ENCODE results near the gene SORCS1. TPM values are rescaled to one million over a fixed set of nuclear protein-coding genes. Genes with fewer than 3 reads are reported as not detected.

Gene SORCS1
- polyA plus RNA-seq, 1 of the 3 experiments (the other 2 are of a cell fraction) = 0.66 TPM

GRCh38 chr10:106609470-106610266 lies 554.8 kb downstream of the SORCS1 start:
- H3K9me2 ChIP-seq = no peaks in the 10 kb centered on the region
- H3K36me3 ChIP-seq (replicated peaks in 1 of 2; ENCODE audit: control insufficient read depth in 1 of 2, insufficient read depth in 2 of 2, low read length in 1 of 2) = no peaks in the 10 kb centered on the region
- H3K4me2 ChIP-seq = no peak overlapping the region
- no peaks in the 10 kb centered on the region for H4K20me1 ChIP-seq (ENCODE audit: insufficient read depth)
- no peak overlapping the region for H3K27ac ChIP-seq (ENCODE audit: low read depth in 2 of 2, low read length in 1 of 2)
- no peaks in the 10 kb centered on the region for H3K9me3 ChIP-seq
- POLR2A ChIA-PET = interaction anchor here (0.6 kb wide), 1 partner anchor 1691 kb away, joined by 3 read pairs; no protein-coding TSS in a partner anchor
- no peaks in the 10 kb centered on the region for H3K27me3 ChIP-seq (ENCODE audit: insufficient read depth)
- TF ChIP-seq CTCF (IDR thresholded peaks at IDR 0.05) (peak; percentile 27), NRF1 (IDR thresholded peaks at IDR 0.05; ENCODE audit: low read depth, low read length) (no peak)
- no peaks in the 10 kb centered on the region for H3F3A ChIP-seq (replicated peaks; ENCODE audit: insufficient read depth)
- CTCF ChIA-PET = interaction anchor here (1.1 to 2.7 kb wide), 3 partner anchors 15 to 50 kb away, joined by 3 to 11 read pairs (median 3); no protein-coding TSS in a partner anchor
- 31% methylated on average over 3 of the region's 3 CpGs for WGBS (ENCODE audit: low lambda C conversion rate)
- no peak overlapping the region for H3K4me3 ChIP-seq (ENCODE audit: low read depth in 2 of 2, low read length in 1 of 2)
- no peak overlapping the region for H2AFZ ChIP-seq (ENCODE audit: low read depth)
- peak; percentile 8 for DNase-seq
- no peaks in the 10 kb centered on the region for H3K79me2 ChIP-seq (ENCODE audit: insufficient read depth)
- H3K4me1 ChIP-seq (ENCODE audit: control insufficient read depth in 1 of 2, insufficient read depth in 2 of 2, low read depth in 1 of 2, low read length in 1 of 2) = no peaks in the 10 kb centered on the region
- no peak overlapping the region for H3K9ac ChIP-seq

DNA sequence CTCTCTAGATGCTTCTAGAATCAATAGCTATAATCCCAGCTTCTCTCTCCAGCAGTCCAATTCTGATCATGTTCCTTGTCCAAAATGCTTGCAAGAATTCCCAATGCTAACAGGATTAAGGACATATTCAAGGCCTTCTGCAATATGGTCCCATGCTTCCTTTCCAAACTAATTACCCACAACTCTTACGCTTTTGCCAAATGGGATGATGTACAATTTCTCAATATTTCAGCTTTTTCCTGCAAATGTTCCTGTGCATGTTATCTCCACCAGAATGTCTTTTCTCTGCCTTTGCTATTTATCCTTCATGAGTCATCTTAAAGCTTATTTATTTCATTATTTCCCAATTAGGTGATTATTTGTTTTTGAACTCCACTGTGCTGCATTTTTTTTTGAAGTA lies 556.4 kb downstream of the SORCS1 start:
- Histone ChIP-seq H3K79me2 (ENCODE audit: insufficient read depth) (no peaks in the 10 kb centered on the region), H4K20me1 (ENCODE audit: insufficient read depth) (no peaks in the 10 kb centered on the region), H3K9ac (no peak overlapping the region), H3K4me1 (ENCODE audit: control insufficient read depth in 1 of 2, insufficient read depth in 2 of 2, low read depth in 1 of 2, low read length in 1 of 2) (no peaks in the 10 kb centered on the region), H3K4me2 (no peak overlapping the region), H3K27ac (ENCODE audit: low read depth in 2 of 2, low read length in 1 of 2) (no peak overlapping the region), H3K36me3 (replicated peaks in 1 of 2; ENCODE audit: control insufficient read depth in 1 of 2, insufficient read depth in 2 of 2, low read length in 1 of 2) (no peaks in the 10 kb centered on the region), H3K4me3 (ENCODE audit: low read depth in 2 of 2, low read length in 1 of 2) (no peak overlapping the region), H3K27me3 (ENCODE audit: insufficient read depth) (no peaks in the 10 kb centered on the region), H2AFZ (ENCODE audit: low read depth) (no peak overlapping the region), H3F3A (replicated peaks; ENCODE audit: insufficient read depth) (no peaks in the 10 kb centered on the region), H3K9me2 (no peaks in the 10 kb centered on the region), H3K9me3 (no peaks in the 10 kb centered on the region)
- WGBS (ENCODE audit: low lambda C conversion rate) = 62% methylated on average over 1 of the region's 1 CpG
- TF ChIP-seq, protein P1, sequence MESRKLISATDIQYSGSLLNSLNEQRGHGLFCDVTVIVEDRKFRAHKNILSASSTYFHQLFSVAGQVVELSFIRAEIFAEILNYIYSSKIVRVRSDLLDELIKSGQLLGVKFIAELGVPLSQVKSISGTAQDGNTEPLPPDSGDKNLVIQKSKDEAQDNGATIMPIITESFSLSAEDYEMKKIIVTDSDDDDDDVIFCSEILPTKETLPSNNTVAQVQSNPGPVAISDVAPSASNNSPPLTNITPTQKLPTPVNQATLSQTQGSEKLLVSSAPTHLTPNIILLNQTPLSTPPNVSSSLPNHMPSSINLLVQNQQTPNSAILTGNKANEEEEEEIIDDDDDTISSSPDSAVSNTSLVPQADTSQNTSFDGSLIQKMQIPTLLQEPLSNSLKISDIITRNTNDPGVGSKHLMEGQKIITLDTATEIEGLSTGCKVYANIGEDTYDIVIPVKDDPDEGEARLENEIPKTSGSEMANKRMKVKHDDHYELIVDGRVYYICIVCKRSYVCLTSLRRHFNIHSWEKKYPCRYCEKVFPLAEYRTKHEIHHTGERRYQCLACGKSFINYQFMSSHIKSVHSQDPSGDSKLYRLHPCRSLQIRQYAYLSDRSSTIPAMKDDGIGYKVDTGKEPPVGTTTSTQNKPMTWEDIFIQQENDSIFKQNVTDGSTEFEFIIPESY (IDR thresholded peaks at IDR 0.05; ENCODE audit: borderline replicate concordance, low read depth) = no peak
- TF ChIP-seq GABPA (IDR thresholded peaks at IDR 0.05; ENCODE audit: low read depth) (no peak), TCF12 (IDR thresholded peaks at IDR 0.05) (no peak), NFIC (IDR thresholded peaks at IDR 0.05; ENCODE audit: borderline replicate concordance) (no peak), RCOR1 (IDR thresholded peaks at IDR 0.05; ENCODE audit: low read length) (no peak)
- TF ChIP-seq, protein P2, sequence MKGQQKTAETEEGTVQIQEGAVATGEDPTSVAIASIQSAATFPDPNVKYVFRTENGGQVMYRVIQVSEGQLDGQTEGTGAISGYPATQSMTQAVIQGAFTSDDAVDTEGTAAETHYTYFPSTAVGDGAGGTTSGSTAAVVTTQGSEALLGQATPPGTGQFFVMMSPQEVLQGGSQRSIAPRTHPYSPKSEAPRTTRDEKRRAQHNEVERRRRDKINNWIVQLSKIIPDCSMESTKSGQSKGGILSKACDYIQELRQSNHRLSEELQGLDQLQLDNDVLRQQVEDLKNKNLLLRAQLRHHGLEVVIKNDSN (IDR thresholded peaks at IDR 0.05; ENCODE audit: borderline replicate concordance, low read depth) = no peak
- DNase-seq = no peak
- ChIA-PET POLR2A (no interaction called here), CTCF (interaction anchor here (1.4 kb wide), 1 partner anchor 20 kb away, joined by 3 read pairs; no protein-coding TSS in a partner anchor)
